Measurements from ENCODE around the gene PIGQ.

The PIGQ gene

GRCh38 chr16:569445-570254, at the start of gene PIGQ:
Gene PIGQ (plus strand): TSS chr16:569968. CDS start chr16:574075, 4,107 bp downstream.
- DNase-seq, result peak; percentile 70

- no peak for DNase-seq
Observed at GRCh38 chr16:520847-521246, 48.9 kb upstream of the PIGQ start.

GRCh38 chr16:521381-522210, 48.2 kb upstream of the PIGQ start:
- no peak for DNase-seq

GRCh38 chr16:522320-523096, 47.3 kb upstream of the PIGQ start:
- DNase-seq, result no peak

GRCh38 chr16:523097-523741, 46.5 kb upstream of the PIGQ start:
- no peak for DNase-seq

- no peak for DNase-seq
Observed at GRCh38 chr16:524274-525040, 45.3 kb upstream of the PIGQ start.

GRCh38 chr16:525123-525519, 44.6 kb upstream of the PIGQ start:
- no peak for DNase-seq

- DNase-seq, result no peak
Observed at GRCh38 chr16:525520-526180, 44.1 kb upstream of the PIGQ start.

- DNase-seq, result no peak
Observed at GRCh38 chr16:526181-527014, 43.4 kb upstream of the PIGQ start.

GRCh38 chr16:527015-527903, 42.5 kb upstream of the PIGQ start, which contains the start of gene CAPN15:
Gene CAPN15 (plus strand): TSS chr16:527712. CDS start chr16:546839, 19,127 bp downstream.
- DNase-seq, result peak; percentile 94

GRCh38 chr16:528111-529011, 41.4 kb upstream of the PIGQ start:
- DNase-seq, result no peak

- DNase-seq, result no peak
Observed at GRCh38 chr16:529012-529575, 40.7 kb upstream of the PIGQ start.

- DNase-seq, result no peak
Observed at GRCh38 chr16:530111-530817, 39.5 kb upstream of the PIGQ start.

- DNase-seq, result no peak
Observed at GRCh38 chr16:531494-532125, 38.2 kb upstream of the PIGQ start.

- no peak for DNase-seq
Observed at GRCh38 chr16:533391-534123, 36.2 kb upstream of the PIGQ start.

- no peak for DNase-seq
Observed at GRCh38 chr16:534135-534534, 35.6 kb upstream of the PIGQ start.
